Breast epithelium (tissue), 3 donors: ENCODE results near the gene CLSTN2.

Experiments
- POLR2A ChIP-seq: fragments of 450-650 bp; IDR thresholded peaks from one replicate; pipeline ENCODE4 v1.6.1; 2016; ENCODE audit warnings: antibody characterized with exemption, mild to moderate bottlenecking, moderate library complexity
- POLR2AphosphoS5 ChIP-seq, 3 donors: sonication (generic); formaldehyde crosslinking; IDR thresholded peaks; one replicate each; pipeline ENCODE4 v1.6.1; 2017; ENCODE audit warnings: antibody characterized with exemption in 3 of 3
- TF ChIP-seq, protein P1 (sequence below), 3 donors: fragments of 450-650 bp; IDR thresholded peaks; one replicate each; pipeline ENCODE4 v1.5.1; 2016 to 2017; ENCODE audit warnings: antibody characterized with exemption in 3 of 3, mild to moderate bottlenecking in 3 of 3, moderate library complexity in 3 of 3

DNA sequence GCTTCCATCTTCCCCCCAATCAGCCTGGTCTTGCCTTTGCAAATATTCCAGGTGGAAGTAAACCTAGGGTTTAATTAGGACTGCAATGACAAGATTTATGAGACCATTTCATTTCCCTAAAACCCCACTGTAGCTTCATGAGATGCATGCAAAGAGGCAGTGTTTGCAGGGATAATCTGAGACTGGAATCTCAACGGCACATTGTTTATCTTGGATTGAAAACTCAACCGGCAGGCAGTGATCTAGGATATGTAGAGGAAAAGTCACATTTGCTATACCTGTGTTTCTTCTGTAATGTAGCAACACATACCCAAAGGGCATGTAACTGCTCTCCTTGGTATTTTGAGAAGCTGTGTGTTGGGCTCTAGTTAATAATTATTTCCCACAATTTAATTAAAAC, 18.7 kb upstream of the CLSTN2 start:
- TF ChIP-seq POLR2A (no peak), POLR2AphosphoS5 (IDR thresholded peaks at IDR 0.05) (no peak)
- TF ChIP-seq, protein P1, sequence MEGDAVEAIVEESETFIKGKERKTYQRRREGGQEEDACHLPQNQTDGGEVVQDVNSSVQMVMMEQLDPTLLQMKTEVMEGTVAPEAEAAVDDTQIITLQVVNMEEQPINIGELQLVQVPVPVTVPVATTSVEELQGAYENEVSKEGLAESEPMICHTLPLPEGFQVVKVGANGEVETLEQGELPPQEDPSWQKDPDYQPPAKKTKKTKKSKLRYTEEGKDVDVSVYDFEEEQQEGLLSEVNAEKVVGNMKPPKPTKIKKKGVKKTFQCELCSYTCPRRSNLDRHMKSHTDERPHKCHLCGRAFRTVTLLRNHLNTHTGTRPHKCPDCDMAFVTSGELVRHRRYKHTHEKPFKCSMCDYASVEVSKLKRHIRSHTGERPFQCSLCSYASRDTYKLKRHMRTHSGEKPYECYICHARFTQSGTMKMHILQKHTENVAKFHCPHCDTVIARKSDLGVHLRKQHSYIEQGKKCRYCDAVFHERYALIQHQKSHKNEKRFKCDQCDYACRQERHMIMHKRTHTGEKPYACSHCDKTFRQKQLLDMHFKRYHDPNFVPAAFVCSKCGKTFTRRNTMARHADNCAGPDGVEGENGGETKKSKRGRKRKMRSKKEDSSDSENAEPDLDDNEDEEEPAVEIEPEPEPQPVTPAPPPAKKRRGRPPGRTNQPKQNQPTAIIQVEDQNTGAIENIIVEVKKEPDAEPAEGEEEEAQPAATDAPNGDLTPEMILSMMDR (IDR thresholded peaks at IDR 0.05) = no peak
